Activated gamma-delta T cell (primary cell): ENCODE data around the gene PFN1.
"Not testable (repeated sequence)": the region's sequence is repeated elsewhere in the genome, so short reads cannot be mapped to it uniquely, and the experiment has no call there.

Experiments
- DNase-seq: peaks from one replicate; lab custom pipeline; 2025; lab: John Stamatoyannopoulos, UW

The PFN1 gene

GRCh38 chr17:4945176-4945943 is 3.0 kb downstream of the PFN1 start:
- DNase-seq = no peak

GRCh38 chr17:4944554-4945175 is 3.7 kb downstream of the PFN1 start:
- DNase-seq = no peak

- no peak for DNase-seq
Observed at GRCh38 chr17:4944163-4944553, 4.2 kb downstream of the PFN1 start.

GRCh38 chr17:4942760-4943508 is 5.4 kb downstream of the PFN1 start:
- no peak for DNase-seq

- no peak for DNase-seq
Observed at GRCh38 chr17:4941319-4941610, 7.1 kb downstream of the PFN1 start.

GRCh38 chr17:4940555-4941318 is 7.6 kb downstream of the PFN1 start:
- peak; percentile 36 for DNase-seq

GRCh38 chr17:4939796-4940554 is 8.4 kb downstream of the PFN1 start, which contains the start of the genes RNF167 and SLC25A11:
Gene RNF167, plus strand, starts transcription at chr17:4940268. Its CDS starts 642 bp downstream, at chr17:4940910.
Gene SLC25A11, minus strand, starts transcription at chr17:4940046. Its CDS starts 136 bp downstream, at chr17:4939910.
- DNase-seq = peak; percentile 94

- no peak for DNase-seq
Observed at GRCh38 chr17:4939546-4939795, 8.9 kb downstream of the PFN1 start.

GRCh38 chr17:4938688-4939545 is 9.4 kb downstream of the PFN1 start:
- no peak for DNase-seq

- DNase-seq = no peak
Observed at GRCh38 chr17:4938069-4938491, 10.2 kb downstream of the PFN1 start.

- DNase-seq = no peak
Observed at GRCh38 chr17:4937553-4937952, 10.8 kb downstream of the PFN1 start.

- DNase-seq = no peak
Observed at GRCh38 chr17:4936436-4936835, 11.9 kb downstream of the PFN1 start.

GRCh38 chr17:4935650-4936049 is 12.7 kb downstream of the PFN1 start:
- no peak for DNase-seq

- no peak for DNase-seq
Observed at GRCh38 chr17:4934173-4934979, 14.0 kb downstream of the PFN1 start.

GRCh38 chr17:4933646-4934045 is 14.7 kb downstream of the PFN1 start:
- no peak for DNase-seq

GRCh38 chr17:4932756-4933155 is 15.6 kb downstream of the PFN1 start:
- DNase-seq = no peak

GRCh38 chr17:4931963-4932362 is 16.4 kb downstream of the PFN1 start, which contains the start of gene GP1BA:
Gene GP1BA, plus strand, starts transcription at chr17:4932277. Its CDS starts 328 bp downstream, at chr17:4932605.
- DNase-seq = no peak

- no peak for DNase-seq
Observed at GRCh38 chr17:4928881-4929280, 19.4 kb downstream of the PFN1 start.

GRCh38 chr17:4926577-4927335 is 21.6 kb downstream of the PFN1 start:
- DNase-seq = not testable (repeated sequence)
